K562 (cell line): ENCODE measurements around the gene CCNO. TPM values are rescaled to one million over a fixed set of nuclear protein-coding genes. Genes with fewer than 3 reads are reported as not detected.

Experiments
- SMAD1 ChIP-seq: fragments of 150-350 bp; IDR thresholded peaks from 2 replicates; pipeline ENCODE4 v1.6.1; 2014; ENCODE audit warnings: low read length, low read depth; ENCODE audit not compliant: partially characterized antibody
- TBP ChIP-seq: optimal IDR thresholded peaks from 2 replicates; pipeline ENCODE3; 2011; ENCODE audit warnings: low read depth, low read length, improper control_type of control experiment
- ZNF561 ChIP-seq: fragments of 450-650 bp; formaldehyde crosslinking; conservative IDR thresholded peaks from 2 replicates; pipeline ENCODE4 v1.4.0; 2020; ENCODE audit warnings: mild to moderate bottlenecking, moderate library complexity
- polyA plus RNA-seq, 8 experiments: library from polyadenylated mRNA; depleted of rRNA in 4 of 8; stranded (reverse) in 5 of 8; unstranded in 3 of 8; fragments of >200 nt; fragmentation: Nextera tagmentation in 2 of 8; fragmentation: Illumina TruSeq in 1 of 8; extraction: Ambion mirVana in 2 of 8; extraction: Trizol in 1 of 8; gene quantifications; 2 replicates each; pipeline versions ENCODE4 v1.2.1 to v1.2.3, GENCODE V29; 2011 to 2014; ENCODE audit warnings: inconsistent platforms in 1 of 8, missing spikeins in 1 of 8
- total RNA-seq, 7 experiments: library from RNA; depleted of rRNA in 6 of 7; stranded (reverse); fragments of >200 nt in 6 of 7; fragmentation: Illumina TruSeq in 2 of 7; extraction: Trizol in 2 of 7; gene quantifications; 2 replicates each; pipeline versions ENCODE4 v1.2.1 to v1.2.3, GENCODE V29; 2011 to 2021; ENCODE audit warnings: low replicate concordance in 1 of 7
- TF ChIP-seq, protein P1 (sequence below): fragments of 450-650 bp; IDR thresholded peaks from 2 replicates; pipeline ENCODE4 v1.6.1; 2016; ENCODE audit warnings: mild to moderate bottlenecking, moderate library complexity

Gene CCNO
- total and polyA plus RNA-seq, 9 of the 15 experiments (the other 6 are each of a cell fraction or from before 2014, with no cell fraction given) = 0.08 to 3.1 (median 0.29) TPM

DNA sequence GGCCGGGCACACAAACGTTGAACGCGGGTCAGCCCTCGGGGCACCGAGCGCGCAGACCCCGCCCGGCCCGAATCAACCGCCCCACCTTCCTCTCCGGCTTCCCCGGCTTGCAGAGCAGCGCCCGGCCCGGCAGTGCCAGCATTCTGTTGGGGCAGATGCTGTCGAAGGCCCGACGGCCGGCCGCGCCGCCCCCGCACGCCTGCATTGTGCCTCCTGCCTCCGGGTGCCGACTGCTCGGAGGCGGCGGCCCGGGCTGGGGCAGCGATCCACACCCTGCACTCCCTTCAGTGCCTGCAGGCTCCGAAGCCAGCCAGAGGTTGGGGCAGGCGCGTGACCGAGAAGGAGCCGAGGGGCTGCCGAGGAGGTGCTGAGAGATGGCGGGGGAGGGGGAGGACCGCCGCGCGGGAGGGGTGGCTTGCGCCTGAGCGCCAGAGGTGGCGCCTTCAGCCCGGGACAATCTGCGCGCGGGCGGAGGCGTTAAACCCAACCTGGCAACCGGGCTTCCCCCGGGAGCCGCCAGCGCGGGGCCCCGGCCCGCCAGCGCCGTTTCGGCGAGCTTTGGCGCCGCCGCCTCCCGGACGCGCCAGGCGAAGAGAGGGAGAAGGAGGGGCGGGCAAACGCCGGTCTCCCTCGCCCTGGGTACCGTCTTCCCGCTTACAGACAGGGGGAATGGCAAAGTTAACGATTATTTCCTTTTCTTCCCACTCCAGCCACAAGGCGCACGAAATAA, 6.3 kb downstream of the CCNO start, which contains the start of gene MCIDAS (continued):
- TF ChIP-seq, protein P1, sequence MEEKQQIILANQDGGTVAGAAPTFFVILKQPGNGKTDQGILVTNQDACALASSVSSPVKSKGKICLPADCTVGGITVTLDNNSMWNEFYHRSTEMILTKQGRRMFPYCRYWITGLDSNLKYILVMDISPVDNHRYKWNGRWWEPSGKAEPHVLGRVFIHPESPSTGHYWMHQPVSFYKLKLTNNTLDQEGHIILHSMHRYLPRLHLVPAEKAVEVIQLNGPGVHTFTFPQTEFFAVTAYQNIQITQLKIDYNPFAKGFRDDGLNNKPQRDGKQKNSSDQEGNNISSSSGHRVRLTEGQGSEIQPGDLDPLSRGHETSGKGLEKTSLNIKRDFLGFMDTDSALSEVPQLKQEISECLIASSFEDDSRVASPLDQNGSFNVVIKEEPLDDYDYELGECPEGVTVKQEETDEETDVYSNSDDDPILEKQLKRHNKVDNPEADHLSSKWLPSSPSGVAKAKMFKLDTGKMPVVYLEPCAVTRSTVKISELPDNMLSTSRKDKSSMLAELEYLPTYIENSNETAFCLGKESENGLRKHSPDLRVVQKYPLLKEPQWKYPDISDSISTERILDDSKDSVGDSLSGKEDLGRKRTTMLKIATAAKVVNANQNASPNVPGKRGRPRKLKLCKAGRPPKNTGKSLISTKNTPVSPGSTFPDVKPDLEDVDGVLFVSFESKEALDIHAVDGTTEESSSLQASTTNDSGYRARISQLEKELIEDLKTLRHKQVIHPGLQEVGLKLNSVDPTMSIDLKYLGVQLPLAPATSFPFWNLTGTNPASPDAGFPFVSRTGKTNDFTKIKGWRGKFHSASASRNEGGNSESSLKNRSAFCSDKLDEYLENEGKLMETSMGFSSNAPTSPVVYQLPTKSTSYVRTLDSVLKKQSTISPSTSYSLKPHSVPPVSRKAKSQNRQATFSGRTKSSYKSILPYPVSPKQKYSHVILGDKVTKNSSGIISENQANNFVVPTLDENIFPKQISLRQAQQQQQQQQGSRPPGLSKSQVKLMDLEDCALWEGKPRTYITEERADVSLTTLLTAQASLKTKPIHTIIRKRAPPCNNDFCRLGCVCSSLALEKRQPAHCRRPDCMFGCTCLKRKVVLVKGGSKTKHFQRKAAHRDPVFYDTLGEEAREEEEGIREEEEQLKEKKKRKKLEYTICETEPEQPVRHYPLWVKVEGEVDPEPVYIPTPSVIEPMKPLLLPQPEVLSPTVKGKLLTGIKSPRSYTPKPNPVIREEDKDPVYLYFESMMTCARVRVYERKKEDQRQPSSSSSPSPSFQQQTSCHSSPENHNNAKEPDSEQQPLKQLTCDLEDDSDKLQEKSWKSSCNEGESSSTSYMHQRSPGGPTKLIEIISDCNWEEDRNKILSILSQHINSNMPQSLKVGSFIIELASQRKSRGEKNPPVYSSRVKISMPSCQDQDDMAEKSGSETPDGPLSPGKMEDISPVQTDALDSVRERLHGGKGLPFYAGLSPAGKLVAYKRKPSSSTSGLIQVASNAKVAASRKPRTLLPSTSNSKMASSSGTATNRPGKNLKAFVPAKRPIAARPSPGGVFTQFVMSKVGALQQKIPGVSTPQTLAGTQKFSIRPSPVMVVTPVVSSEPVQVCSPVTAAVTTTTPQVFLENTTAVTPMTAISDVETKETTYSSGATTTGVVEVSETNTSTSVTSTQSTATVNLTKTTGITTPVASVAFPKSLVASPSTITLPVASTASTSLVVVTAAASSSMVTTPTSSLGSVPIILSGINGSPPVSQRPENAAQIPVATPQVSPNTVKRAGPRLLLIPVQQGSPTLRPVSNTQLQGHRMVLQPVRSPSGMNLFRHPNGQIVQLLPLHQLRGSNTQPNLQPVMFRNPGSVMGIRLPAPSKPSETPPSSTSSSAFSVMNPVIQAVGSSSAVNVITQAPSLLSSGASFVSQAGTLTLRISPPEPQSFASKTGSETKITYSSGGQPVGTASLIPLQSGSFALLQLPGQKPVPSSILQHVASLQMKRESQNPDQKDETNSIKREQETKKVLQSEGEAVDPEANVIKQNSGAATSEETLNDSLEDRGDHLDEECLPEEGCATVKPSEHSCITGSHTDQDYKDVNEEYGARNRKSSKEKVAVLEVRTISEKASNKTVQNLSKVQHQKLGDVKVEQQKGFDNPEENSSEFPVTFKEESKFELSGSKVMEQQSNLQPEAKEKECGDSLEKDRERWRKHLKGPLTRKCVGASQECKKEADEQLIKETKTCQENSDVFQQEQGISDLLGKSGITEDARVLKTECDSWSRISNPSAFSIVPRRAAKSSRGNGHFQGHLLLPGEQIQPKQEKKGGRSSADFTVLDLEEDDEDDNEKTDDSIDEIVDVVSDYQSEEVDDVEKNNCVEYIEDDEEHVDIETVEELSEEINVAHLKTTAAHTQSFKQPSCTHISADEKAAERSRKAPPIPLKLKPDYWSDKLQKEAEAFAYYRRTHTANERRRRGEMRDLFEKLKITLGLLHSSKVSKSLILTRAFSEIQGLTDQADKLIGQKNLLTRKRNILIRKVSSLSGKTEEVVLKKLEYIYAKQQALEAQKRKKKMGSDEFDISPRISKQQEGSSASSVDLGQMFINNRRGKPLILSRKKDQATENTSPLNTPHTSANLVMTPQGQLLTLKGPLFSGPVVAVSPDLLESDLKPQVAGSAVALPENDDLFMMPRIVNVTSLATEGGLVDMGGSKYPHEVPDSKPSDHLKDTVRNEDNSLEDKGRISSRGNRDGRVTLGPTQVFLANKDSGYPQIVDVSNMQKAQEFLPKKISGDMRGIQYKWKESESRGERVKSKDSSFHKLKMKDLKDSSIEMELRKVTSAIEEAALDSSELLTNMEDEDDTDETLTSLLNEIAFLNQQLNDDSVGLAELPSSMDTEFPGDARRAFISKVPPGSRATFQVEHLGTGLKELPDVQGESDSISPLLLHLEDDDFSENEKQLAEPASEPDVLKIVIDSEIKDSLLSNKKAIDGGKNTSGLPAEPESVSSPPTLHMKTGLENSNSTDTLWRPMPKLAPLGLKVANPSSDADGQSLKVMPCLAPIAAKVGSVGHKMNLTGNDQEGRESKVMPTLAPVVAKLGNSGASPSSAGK = peak; percentile 81; the same call in 1 of the 2 replicates
- no peak for TF ChIP-seq ZNF561
- TF ChIP-seq TBP = peak; percentile 29
- TF ChIP-seq SMAD1 = peak; percentile 12
